ENCODE data around the gene OPTN.

The OPTN gene

GRCh38 chr10:13168781-13169180, 68.8 kb downstream of the OPTN start:
- in situ Hi-C loops (cut with HindIII; ENCODE audit: low sequenced_read_pairs): no loop called here

DNA sequence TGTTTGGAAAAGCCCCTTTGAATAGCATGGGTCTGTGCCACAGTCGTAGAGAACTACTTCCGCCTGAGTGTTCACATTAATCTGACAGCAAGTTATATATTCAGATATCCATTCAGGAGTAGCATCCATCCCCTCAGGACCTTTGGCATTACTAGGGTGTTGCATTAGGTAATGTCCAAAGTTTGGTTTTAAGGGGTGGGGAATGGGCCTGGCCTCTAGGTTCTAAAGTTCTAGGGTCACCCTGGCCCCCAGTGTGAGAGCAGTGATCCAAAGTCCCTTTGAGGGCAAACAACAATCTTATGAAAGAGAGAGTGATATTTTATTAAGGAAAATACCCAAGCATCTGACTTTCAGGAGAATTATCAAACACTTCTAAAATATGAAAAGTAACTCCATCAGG, 73.7 kb downstream of the OPTN start:
- in situ Hi-C loops (cut with HindIII; ENCODE audit: low sequenced_read_pairs): no loop called here

DNA sequence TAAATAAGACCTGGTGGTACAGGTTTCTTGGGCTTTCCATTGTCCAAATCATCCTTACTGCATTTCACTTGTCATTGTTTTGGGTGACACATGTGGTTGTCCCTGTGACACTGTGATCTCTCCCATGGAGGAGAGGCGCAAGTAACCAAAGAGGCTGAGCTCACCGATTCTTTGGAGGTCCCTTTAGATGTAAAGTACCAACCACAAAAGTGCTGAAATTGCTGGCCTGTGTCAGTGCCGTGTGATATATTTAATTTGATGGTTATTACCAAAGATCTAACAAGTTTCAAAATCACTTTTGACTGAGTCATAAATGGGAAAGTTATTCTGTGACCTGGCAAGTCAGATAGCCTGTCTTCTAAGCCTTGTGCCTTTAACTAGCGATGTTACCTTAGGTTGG, 80.8 kb downstream of the OPTN start:
- in situ Hi-C loops (cut with HindIII; ENCODE audit: low sequenced_read_pairs): no loop called here

DNA sequence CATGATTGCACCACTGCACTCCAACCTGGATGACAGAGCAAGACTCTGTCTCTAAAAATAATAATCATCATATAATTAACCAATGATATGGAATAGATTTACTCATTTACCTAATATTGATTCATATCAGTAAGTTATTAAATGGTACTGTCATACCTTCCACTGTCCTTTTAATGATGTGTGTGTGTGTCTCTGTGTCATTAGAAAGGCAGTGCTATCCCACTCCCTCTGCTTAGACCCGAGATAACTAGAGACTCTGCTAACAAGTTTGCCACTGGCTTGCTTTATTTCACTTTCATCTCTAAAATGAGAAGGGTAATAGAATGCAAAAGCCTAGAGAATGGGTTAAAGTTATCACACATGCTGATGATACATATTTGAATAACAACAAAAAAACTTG, 82.5 kb downstream of the OPTN start:
- in situ Hi-C loops (cut with HindIII; ENCODE audit: low sequenced_read_pairs): no loop called here

DNA sequence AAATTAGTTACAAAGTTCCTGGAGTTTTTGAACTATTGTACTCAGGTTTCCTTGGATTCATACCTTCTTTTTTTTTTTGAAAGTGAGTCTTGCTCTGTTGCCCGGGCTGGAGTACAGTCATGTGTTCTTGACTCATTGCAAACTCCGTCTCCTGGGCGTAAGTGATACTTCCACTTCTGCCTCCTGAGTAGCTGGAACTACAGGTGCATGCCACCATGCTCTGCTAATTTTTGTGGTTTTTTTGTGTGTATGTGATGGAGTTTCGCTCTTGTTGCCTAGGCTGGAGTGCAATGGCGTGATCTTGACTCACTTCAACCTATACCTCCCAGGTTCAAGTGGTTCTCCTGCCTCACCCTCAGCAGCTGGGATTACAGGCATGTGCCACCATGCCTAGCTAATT, 83.7 kb downstream of the OPTN start:
- in situ Hi-C loops (cut with HindIII; ENCODE audit: low sequenced_read_pairs): no loop called here

DNA sequence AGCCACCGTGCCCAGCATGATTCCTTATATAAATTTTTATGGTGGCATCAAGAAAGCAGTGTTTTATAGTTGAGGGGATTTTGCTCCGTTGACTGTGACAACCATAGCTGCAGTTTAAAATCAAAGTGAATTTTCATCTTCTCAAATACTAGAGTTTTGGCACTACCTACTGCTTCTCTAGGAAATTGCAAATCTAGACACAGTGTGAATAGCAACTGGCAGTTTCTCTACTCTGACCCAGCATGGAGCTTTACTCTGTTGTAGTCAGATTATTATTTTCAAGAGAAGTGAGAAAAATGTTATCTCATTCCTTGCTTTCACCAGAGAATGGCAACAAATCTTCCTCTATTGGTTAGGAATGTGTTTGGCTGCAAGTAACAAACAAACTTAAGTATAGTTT, 84.3 kb downstream of the OPTN start:
- in situ Hi-C loops (cut with HindIII; ENCODE audit: low sequenced_read_pairs): no loop called here

DNA sequence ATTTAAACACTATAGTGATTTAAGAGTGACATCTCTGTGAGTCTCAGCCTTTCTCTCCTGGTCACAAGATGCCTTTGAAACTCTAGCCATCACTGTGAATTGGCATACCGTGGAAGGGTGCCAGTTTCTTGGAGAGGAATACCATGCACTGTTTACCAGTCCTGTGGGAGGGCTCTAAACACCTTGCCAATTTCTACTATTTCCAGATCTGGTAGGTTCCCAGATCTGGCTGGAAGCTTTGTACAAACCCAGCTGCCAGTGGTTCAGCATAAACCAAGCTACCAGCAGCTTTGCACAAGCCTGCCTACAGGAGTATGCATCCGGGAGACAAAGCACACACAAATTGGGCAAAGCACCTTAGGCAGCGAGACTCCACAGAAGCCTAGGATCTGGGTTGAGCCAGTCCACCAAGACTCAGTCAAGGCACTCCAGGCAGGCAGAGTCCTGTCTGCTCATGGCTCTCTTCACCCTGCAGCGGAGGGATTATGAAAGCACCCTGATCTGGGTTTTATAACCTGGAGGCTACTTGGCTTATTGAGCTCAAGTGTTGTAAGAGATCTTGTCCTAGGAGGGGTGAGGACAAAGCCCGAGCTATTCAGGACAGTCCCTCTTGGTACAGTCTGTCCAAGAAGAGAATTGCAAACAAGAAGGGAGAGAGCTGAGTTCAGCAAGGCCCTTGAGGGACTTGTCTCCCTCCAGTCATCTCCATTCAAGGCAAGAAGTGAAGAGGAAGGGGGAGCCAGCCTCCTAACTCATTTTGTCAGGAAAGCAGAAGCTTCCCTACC, 85.0 kb downstream of the OPTN start:
- in situ Hi-C loops (cut with HindIII; ENCODE audit: low sequenced_read_pairs): no loop called here

- in situ Hi-C loops (cut with HindIII; ENCODE audit: low sequenced_read_pairs): no loop called here
Measured at GRCh38 chr10:13187135-13187534, 87.2 kb downstream of the OPTN start.

Data from endothelial cell of hepatic sinusoid (primary cell).